Measurements from ENCODE around the gene CNTN2.

DNA sequence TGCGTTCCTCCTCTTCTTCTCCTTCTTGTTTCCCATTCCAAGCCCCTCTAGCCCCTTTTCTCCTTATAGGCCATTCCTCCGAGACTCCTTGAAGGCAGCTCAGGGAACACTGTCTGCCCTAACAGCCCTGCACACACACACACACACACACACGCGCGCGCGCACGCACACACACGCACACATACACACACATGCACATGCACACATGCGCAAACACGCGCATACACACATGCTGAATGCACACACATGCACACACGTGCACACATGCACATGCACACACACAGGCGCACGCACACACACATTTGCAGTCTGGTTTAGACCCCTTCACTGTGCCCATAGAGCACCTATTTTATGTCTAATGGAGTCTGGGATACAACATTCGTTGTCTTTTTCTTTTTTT, 17.8 kb upstream of the CNTN2 start:
- TF ChIP-seq POLR2A (IDR thresholded peaks at IDR 0.05; ENCODE audit: low read depth, low read length) (no peak), TAF1 (IDR thresholded peaks at IDR 0.05; ENCODE audit: borderline replicate concordance, low read depth, low read length) (no peak)

Data from GM12892 (cell line).